Stomach (tissue), 4 donors: ENCODE data around the gene ADGRF3.

Source experiments
- POLR2A ChIP-seq, 4 donors: fragments of 450-650 bp; IDR thresholded peaks; one replicate each; pipeline ENCODE4 v1.6.1; 2016; ENCODE audit warnings: antibody characterized with exemption in 4 of 4, control low read depth in 2 of 4, mild to moderate bottlenecking in 1 of 4, moderate library complexity in 1 of 4
- POLR2AphosphoS5 ChIP-seq, 3 donors: sonication (generic); formaldehyde crosslinking; IDR thresholded peaks; one replicate each; pipeline ENCODE4 v1.6.1; 2016; ENCODE audit warnings: antibody characterized with exemption in 3 of 3
- TF ChIP-seq, protein P1 (sequence below), 7 experiments: fragments of 450-650 bp in 4 of 7; fragments of 200-600 bp in 3 of 7; sonication (generic) in 3 of 7; IDR thresholded peaks; one replicate each; pipeline ENCODE4 v1.5.1; 2016 to 2019; ENCODE audit warnings: antibody characterized with exemption in 7 of 7, control low read depth in 2 of 7, mild to moderate bottlenecking in 1 of 7

DNA sequence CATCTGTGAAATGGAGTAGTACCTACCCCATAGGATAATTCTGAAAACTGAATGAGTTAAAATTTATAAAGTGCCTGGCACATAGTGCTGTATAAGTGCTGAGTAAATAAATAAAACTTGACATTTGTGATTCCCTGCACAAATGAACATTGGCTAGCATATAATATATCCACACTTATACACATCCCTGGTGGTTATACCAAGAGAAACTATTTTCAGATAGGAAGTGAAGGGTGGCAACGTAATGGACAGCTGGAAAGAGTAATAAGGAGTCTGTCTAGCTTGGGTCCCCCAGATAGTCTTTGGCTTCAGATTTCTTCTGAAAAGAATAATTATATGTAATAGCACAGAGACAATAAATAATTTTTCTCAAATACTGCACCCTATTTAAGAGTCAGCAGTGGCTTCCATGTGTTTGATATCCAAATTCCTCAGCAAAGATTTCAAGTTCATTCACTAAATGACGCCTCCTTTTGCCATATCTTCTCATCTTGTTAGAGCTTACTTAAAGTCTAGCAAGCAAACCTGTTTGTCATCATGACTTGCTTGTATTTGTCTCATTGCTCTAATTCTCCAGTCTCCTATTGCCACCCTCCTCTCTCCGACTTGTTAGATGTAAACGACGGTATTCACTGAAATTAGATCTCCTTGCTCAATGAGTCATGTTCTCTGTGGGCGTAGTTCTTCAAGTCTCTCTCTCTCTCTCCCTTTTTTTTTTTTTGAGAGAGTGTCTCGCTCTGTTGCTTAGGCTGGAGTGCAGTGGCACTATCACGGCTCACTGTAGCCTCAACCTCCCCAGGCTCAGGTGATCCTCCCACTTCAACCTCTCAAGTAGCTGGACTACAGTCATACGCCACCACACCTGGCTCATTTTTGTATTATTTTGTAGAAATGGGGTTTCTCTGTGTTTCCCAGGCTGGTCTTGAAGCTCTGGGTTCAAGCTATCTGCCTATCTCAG, 8.7 kb upstream of the ADGRF3 start:
- no peak for TF ChIP-seq POLR2AphosphoS5 (IDR thresholded peaks at IDR 0.05)
- TF ChIP-seq POLR2A (IDR thresholded peaks at IDR 0.05): no peak
- TF ChIP-seq, protein P1, sequence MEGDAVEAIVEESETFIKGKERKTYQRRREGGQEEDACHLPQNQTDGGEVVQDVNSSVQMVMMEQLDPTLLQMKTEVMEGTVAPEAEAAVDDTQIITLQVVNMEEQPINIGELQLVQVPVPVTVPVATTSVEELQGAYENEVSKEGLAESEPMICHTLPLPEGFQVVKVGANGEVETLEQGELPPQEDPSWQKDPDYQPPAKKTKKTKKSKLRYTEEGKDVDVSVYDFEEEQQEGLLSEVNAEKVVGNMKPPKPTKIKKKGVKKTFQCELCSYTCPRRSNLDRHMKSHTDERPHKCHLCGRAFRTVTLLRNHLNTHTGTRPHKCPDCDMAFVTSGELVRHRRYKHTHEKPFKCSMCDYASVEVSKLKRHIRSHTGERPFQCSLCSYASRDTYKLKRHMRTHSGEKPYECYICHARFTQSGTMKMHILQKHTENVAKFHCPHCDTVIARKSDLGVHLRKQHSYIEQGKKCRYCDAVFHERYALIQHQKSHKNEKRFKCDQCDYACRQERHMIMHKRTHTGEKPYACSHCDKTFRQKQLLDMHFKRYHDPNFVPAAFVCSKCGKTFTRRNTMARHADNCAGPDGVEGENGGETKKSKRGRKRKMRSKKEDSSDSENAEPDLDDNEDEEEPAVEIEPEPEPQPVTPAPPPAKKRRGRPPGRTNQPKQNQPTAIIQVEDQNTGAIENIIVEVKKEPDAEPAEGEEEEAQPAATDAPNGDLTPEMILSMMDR (IDR thresholded peaks at IDR 0.05): no peak
